ENCODE data around the gene C2CD4A. TPM values are rescaled to one million over a fixed set of nuclear protein-coding genes. Genes with fewer than 3 reads are reported as not detected.

C2CD4A gene
- total RNA-seq, 1 experiment from 2014 or later = not detected

GRCh38 chr15:62088353-62088693 lies 21.5 kb downstream of the C2CD4A start:
- DNase-seq (ENCODE audit: low spot score) = no peak
- in situ Hi-C loops (cut with HindIII; ENCODE audit: low sequenced_read_pairs) = no loop called here

- DNase-seq (ENCODE audit: low spot score) = no peak
- in situ Hi-C loops (cut with HindIII; ENCODE audit: low sequenced_read_pairs) = no loop called here
Observed at GRCh38 chr15:62089616-62090015, 22.8 kb downstream of the C2CD4A start.

- DNase-seq (ENCODE audit: low spot score) = no peak
- in situ Hi-C loops (cut with HindIII; ENCODE audit: low sequenced_read_pairs) = no loop called here
Observed at GRCh38 chr15:62090988-62091387, 24.2 kb downstream of the C2CD4A start.

- DNase-seq (ENCODE audit: low spot score) = no peak
- in situ Hi-C loops (cut with HindIII; ENCODE audit: low sequenced_read_pairs) = no loop called here
Observed at GRCh38 chr15:62093809-62094208, 27.0 kb downstream of the C2CD4A start.

- in situ Hi-C loops (cut with HindIII; ENCODE audit: low sequenced_read_pairs) = no loop called here
Observed at GRCh38 chr15:62094388-62094787, 27.6 kb downstream of the C2CD4A start.

GRCh38 chr15:62099094-62099601 lies 32.4 kb downstream of the C2CD4A start:
- in situ Hi-C loops (cut with HindIII; ENCODE audit: low sequenced_read_pairs) = no loop called here

More at GRCh38 chr15:62094388-62094787, 27.6 kb downstream of the C2CD4A start:
- DNase-seq (ENCODE audit: low spot score) = no peak

GRCh38 chr15:62103431-62103830 lies 36.7 kb downstream of the C2CD4A start:
- in situ Hi-C loops (cut with HindIII; ENCODE audit: low sequenced_read_pairs) = no loop called here
- DNase-seq (ENCODE audit: low spot score) = no peak

More at GRCh38 chr15:62099094-62099601, 32.4 kb downstream of the C2CD4A start:
- no peak for DNase-seq (ENCODE audit: low spot score)

GRCh38 chr15:62104401-62104800 lies 37.6 kb downstream of the C2CD4A start:
- in situ Hi-C loops (cut with HindIII; ENCODE audit: low sequenced_read_pairs) = no loop called here
- no peak for DNase-seq (ENCODE audit: low spot score)

GRCh38 chr15:62104846-62105245 lies 38.1 kb downstream of the C2CD4A start:
- DNase-seq (ENCODE audit: low spot score) = no peak
- in situ Hi-C loops (cut with HindIII; ENCODE audit: low sequenced_read_pairs) = no loop called here

- in situ Hi-C loops (cut with HindIII; ENCODE audit: low sequenced_read_pairs) = no loop called here
- no peak for DNase-seq (ENCODE audit: low spot score)
Observed at GRCh38 chr15:62105266-62105665, 38.5 kb downstream of the C2CD4A start.

GRCh38 chr15:62106096-62106495 lies 39.3 kb downstream of the C2CD4A start:
- no peak for DNase-seq (ENCODE audit: low spot score)
- in situ Hi-C loops (cut with HindIII; ENCODE audit: low sequenced_read_pairs) = no loop called here

GRCh38 chr15:62107571-62108121 lies 40.9 kb downstream of the C2CD4A start:
- in situ Hi-C loops (cut with HindIII; ENCODE audit: low sequenced_read_pairs) = no loop called here
- no peak for DNase-seq (ENCODE audit: low spot score)

- no peak for DNase-seq (ENCODE audit: low spot score)
- in situ Hi-C loops (cut with HindIII; ENCODE audit: low sequenced_read_pairs) = no loop called here
Observed at GRCh38 chr15:62108411-62108810, 41.6 kb downstream of the C2CD4A start.

- DNase-seq (ENCODE audit: low spot score) = no peak
- in situ Hi-C loops (cut with HindIII; ENCODE audit: low sequenced_read_pairs) = no loop called here
Observed at GRCh38 chr15:62109437-62109836, 42.7 kb downstream of the C2CD4A start.

GRCh38 chr15:62109982-62110851 lies 43.4 kb downstream of the C2CD4A start:
- no peak for DNase-seq (ENCODE audit: low spot score)
- in situ Hi-C loops (cut with HindIII; ENCODE audit: low sequenced_read_pairs) = no loop called here

- in situ Hi-C loops (cut with HindIII; ENCODE audit: low sequenced_read_pairs) = no loop called here
- no peak for DNase-seq (ENCODE audit: low spot score)
Observed at GRCh38 chr15:62112081-62112480, 45.3 kb downstream of the C2CD4A start.

- no peak for DNase-seq (ENCODE audit: low spot score)
- in situ Hi-C loops (cut with HindIII; ENCODE audit: low sequenced_read_pairs) = no loop called here
Observed at GRCh38 chr15:62112616-62113593, 46.1 kb downstream of the C2CD4A start.

- in situ Hi-C loops (cut with HindIII; ENCODE audit: low sequenced_read_pairs) = no loop called here
- no peak for DNase-seq (ENCODE audit: low spot score)
Observed at GRCh38 chr15:62115847-62116246, 49.1 kb downstream of the C2CD4A start.

GRCh38 chr15:62118520-62119226 lies 51.9 kb downstream of the C2CD4A start:
- in situ Hi-C loops (cut with HindIII; ENCODE audit: low sequenced_read_pairs) = no loop called here
- no peak for DNase-seq (ENCODE audit: low spot score)

All from G401 (cell line).